Tibial nerve (tissue), 4 donors: Measurements from ENCODE around the gene LPAR1. TPM values are rescaled to one million over a fixed set of nuclear protein-coding genes. Genes with fewer than 3 reads are reported as not detected.
A peak's percentile ranks its signal among the peaks of the same experiment; 100 is the strongest.

Experiments used
- DNase-seq, 2 donors: peaks; one replicate each; pipeline ENCODE4 v3.0.0-alpha.2; 2019; ENCODE audit warnings: low spot score in 2 of 2
- H3K27ac ChIP-seq, 4 donors: fragments of 200-600 bp; sonication (generic) in 3 of 4; one replicate each; pipeline ENCODE4 v1.5.1; 2017 to 2019; ENCODE audit warnings: mild to moderate bottlenecking in 1 of 4
- H3K27me3 ChIP-seq, 2 donors: fragments of 200-600 bp; sonication (generic) in 1 of 2; one replicate each; pipeline versions ENCODE4 v1.5.1 to v1.6.0; 2017 to 2019
- H3K36me3 ChIP-seq, 3 donors: fragments of 200-600 bp; sonication (generic); one replicate each; pipeline ENCODE4 v1.5.1; 2018 to 2019
- H3K4me1 ChIP-seq, 4 donors: fragments of 200-600 bp; sonication (generic) in 3 of 4; one replicate each; pipeline ENCODE4 v1.5.1; 2017 to 2019
- H3K4me3 ChIP-seq, 4 donors: fragments of 200-600 bp; sonication (generic) in 3 of 4; one replicate each; pipeline ENCODE4 v1.5.1; 2017 to 2019; ENCODE audit warnings: mild to moderate bottlenecking in 1 of 4, moderate library complexity in 1 of 4
- H3K9me3 ChIP-seq, 4 donors: fragments of 200-600 bp; sonication (generic) in 3 of 4; one replicate each; pipeline ENCODE4 v1.5.1; 2017 to 2019
- EP300 ChIP-seq, 2 donors: sonication (generic); formaldehyde crosslinking; IDR thresholded peaks; one replicate each; pipeline ENCODE4 v1.6.1; 2017; ENCODE audit warnings: antibody characterized with exemption in 2 of 2, mild to moderate bottlenecking in 1 of 2
- POLR2A ChIP-seq, 2 donors: fragments of 450-650 bp; IDR thresholded peaks; one replicate each; pipeline ENCODE4 v1.6.1; 2017; ENCODE audit warnings: antibody characterized with exemption in 2 of 2, mild to moderate bottlenecking in 2 of 2, moderate library complexity in 2 of 2
- WGBS, 2 donors: methylation state at CpG; one replicate each; pipeline ENCODE4 v1.1.5; 2018; 5-methylcytosine and 5-hydroxymethylcytosine counted together
- total RNA-seq, 4 donors: library from RNA; depleted of rRNA; stranded (reverse); fragments of >200 nt; gene quantifications; one replicate each; pipeline ENCODE4 v1.1.0, GENCODE V29; 2016
- TF ChIP-seq, protein P1 (sequence below), 5 experiments: fragments of 200-600 bp in 3 of 5; fragments of 450-650 bp in 2 of 5; sonication (generic) in 3 of 5; IDR thresholded peaks; one replicate each; pipeline ENCODE4 v1.5.1; 2016 to 2019; ENCODE audit warnings: antibody characterized with exemption in 5 of 5, mild to moderate bottlenecking in 3 of 5, moderate library complexity in 2 of 5

The LPAR1 gene
- total RNA-seq, 4 donors from 2014 or later, result 156 to 238 (median 199) TPM

DNA sequence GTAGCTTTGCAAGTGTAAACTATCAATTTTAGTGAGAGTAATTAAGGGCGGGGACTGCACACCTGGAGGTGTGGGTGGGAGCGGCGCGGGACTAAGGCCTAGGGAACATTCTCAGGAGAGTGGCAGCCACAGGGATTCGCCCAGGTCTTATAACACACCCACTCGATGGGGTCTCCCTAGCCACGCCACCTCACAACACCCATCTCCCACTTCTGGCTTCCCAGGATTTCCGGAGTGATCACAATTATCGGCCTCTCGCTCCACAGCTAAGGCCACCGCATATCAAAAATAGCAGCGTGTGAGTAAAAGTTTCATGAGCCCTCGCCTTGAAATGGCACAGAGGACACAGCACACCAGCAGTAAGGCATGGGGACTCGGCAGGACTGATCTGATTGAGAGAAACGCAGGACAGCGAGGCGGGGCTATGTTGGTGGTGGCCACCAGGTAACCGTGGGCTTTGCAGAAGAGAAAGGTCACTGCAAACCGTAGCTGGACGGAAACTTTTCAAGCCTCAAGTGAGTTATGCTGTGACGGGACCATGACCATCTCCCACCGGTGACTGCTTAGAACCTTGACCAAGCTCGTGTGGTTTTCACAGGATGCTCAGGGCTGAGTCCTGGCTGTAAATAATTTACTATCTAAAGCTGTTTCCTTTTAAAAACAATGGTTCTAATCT, 1.1 kb upstream of the LPAR1 start:
- Histone ChIP-seq H3K27ac (peak overlapping the region; percentile 96 to 98 (median 97)), H3K27me3 (no peaks in the 10 kb centered on the region), H3K4me1 (peaks cover 0 to 31% (median 0%) of the 10 kb centered on the region in 4 donors), H3K4me3 (peak overlapping the region; percentile 65 to 98 (median 86)), H3K9me3 (no peaks in the 10 kb centered on the region), H3K36me3 (no peaks in the 10 kb centered on the region)
- no peak for DNase-seq
- TF ChIP-seq, protein P1, sequence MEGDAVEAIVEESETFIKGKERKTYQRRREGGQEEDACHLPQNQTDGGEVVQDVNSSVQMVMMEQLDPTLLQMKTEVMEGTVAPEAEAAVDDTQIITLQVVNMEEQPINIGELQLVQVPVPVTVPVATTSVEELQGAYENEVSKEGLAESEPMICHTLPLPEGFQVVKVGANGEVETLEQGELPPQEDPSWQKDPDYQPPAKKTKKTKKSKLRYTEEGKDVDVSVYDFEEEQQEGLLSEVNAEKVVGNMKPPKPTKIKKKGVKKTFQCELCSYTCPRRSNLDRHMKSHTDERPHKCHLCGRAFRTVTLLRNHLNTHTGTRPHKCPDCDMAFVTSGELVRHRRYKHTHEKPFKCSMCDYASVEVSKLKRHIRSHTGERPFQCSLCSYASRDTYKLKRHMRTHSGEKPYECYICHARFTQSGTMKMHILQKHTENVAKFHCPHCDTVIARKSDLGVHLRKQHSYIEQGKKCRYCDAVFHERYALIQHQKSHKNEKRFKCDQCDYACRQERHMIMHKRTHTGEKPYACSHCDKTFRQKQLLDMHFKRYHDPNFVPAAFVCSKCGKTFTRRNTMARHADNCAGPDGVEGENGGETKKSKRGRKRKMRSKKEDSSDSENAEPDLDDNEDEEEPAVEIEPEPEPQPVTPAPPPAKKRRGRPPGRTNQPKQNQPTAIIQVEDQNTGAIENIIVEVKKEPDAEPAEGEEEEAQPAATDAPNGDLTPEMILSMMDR (IDR thresholded peaks at IDR 0.05), result no peak
- TF ChIP-seq EP300 (IDR thresholded peaks at IDR 0.05) (no peak), POLR2A (IDR thresholded peaks at IDR 0.05) (no peak)
- 32 to 33% methylated on average over 23 of the region's 23 CpGs for WGBS, 2 donors

DNA sequence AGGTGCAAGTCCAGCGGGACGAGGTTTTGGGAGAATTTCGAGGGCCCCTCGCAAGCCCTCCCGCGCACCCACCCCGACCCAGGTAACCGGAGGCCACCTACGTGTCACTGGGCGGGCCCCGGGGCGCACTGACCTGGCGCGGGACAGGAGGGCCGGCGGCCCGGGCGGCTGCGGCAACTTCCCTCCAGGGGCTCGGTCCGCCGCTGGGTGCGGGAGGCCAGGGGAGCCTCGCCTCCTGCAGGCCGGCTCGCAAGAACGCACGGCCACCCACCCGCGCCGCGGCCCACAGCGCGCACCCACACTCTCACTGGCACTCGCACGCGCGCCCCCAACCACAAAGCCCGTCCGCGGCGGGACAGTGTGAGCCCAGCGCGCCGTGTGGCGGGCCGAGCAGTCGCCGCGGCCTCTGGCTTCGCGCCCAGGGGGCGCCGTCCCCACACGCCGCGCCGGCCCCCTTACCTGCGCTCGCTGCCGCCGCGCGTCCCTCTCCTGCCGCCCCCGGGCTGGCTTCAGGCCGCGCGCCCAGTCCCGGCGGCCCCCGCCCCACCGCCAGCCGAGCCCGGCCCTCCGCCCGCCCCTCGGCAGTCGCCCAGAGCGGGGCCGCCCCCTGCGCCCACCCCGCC, 451 bp downstream of the LPAR1 start:
- TF ChIP-seq EP300 (IDR thresholded peaks at IDR 0.05) (peak in 1 of 2 donors; percentile 3), POLR2A (IDR thresholded peaks at IDR 0.05) (no peak)
- TF ChIP-seq, protein P1 (IDR thresholded peaks at IDR 0.05), result peak in 3 of 5 experiments; percentile 3 to 59 (median 53)
- 0% methylated on average over 2 to 16 of the region's 83 CpGs for WGBS, 2 donors
- Histone ChIP-seq H3K27me3 (no peaks in the 10 kb centered on the region), H3K9me3 (no peaks in the 10 kb centered on the region), H3K27ac (peak overlapping the region; percentile 96 to 98 (median 97)), H3K4me3 (peak overlapping the region; percentile 65 to 98 (median 82)), H3K4me1 (peaks cover 0 to 47% (median 9%) of the 10 kb centered on the region in 4 donors), H3K36me3 (no peaks in the 10 kb centered on the region)
- peak in 1 of 2 donors; percentile 24 for DNase-seq

DNA sequence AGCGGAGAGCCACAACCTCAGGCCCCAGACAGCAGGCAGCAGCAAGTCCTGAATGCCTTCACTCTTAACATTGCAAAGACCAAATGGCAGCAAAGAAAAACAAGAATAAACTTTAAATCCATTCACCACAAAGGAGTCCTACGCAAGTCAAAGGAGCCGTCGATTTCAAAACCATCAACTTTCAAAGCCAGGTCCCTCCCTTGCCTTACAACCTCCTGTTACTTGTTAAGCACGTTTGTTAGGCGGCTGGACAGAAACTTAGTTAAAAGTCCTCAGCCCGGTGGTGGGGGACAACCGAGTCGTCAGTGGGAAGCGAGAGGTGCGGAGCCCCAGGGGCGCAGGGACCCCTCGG, 938 bp downstream of the LPAR1 start:
- Histone ChIP-seq H3K9me3 (no peaks in the 10 kb centered on the region), H3K4me1 (peaks cover 0 to 52% (median 14%) of the 10 kb centered on the region in 4 donors), H3K27ac (peak overlapping the region; percentile 96 to 98 (median 97)), H3K27me3 (no peaks in the 10 kb centered on the region), H3K4me3 (peak overlapping the region; percentile 65 to 98 (median 82)), H3K36me3 (no peaks in the 10 kb centered on the region)
- WGBS, 2 donors, result 3 to 4% methylated on average over 13 of the region's 13 CpGs
- TF ChIP-seq, protein P1 (IDR thresholded peaks at IDR 0.05), result no peak
- TF ChIP-seq EP300 (IDR thresholded peaks at IDR 0.05) (peak in 1 of 2 donors; percentile 11), POLR2A (IDR thresholded peaks at IDR 0.05) (no peak)
- peak in 1 of 2 donors; percentile 22 for DNase-seq

DNA sequence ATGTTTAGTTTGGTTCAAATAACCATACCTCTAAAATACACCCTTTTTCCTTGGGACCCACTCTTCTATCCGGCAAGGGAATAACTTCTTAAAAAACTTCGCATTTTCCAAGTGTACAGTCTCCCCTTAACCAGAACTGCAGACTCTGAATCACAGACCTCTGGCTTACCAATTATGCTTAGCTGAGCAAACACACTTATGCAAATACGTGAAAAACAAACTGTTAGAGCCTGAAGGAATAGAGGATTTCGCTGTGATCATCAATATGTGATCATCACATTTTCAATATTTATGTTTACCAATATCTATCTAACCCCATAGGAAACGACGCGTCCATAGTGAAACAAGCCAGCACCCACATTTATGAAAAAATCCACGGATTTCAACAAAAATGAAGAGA, 1.3 kb downstream of the LPAR1 start:
- H3K36me3 ChIP-seq, result no peaks in the 10 kb centered on the region
- H3K27ac ChIP-seq, result peak overlapping the region; percentile 96 to 98 (median 97)
- no peak for DNase-seq
- peaks cover 0 to 56% (median 18%) of the 10 kb centered on the region in 4 donors for H3K4me1 ChIP-seq
- TF ChIP-seq POLR2A (IDR thresholded peaks at IDR 0.05), result no peak
- no peak for TF ChIP-seq EP300 (IDR thresholded peaks at IDR 0.05)
- TF ChIP-seq, protein P1 (IDR thresholded peaks at IDR 0.05), result no peak
- no peaks in the 10 kb centered on the region for H3K27me3 ChIP-seq
- 11 to 18% methylated on average over 8 of the region's 8 CpGs for WGBS, 2 donors
- H3K4me3 ChIP-seq, result peak overlapping the region; percentile 65 to 98 (median 82)
- H3K9me3 ChIP-seq, result no peaks in the 10 kb centered on the region

DNA sequence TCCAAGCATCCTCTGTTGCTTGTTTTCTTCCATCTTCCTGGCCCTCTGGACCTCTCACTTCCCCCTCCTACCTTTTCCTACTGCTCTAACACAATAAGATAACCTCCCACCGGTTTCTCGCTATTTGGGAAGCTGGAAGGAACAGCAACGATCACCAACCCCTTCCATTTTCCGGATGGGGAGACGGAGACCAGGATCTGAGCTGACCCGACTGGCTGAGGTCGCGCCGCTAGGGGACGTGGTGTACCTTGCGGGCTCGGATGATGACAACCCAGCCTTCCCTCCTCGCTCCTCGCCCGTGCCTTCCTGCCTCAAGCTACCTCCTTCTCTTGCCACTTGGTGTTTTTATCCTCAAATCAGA, 1.9 kb downstream of the LPAR1 start:
- WGBS, 2 donors, result 5 to 14% methylated on average over 15 of the region's 15 CpGs
- H3K9me3 ChIP-seq, result no peaks in the 10 kb centered on the region
- peak overlapping the region; percentile 96 to 98 (median 97) for H3K27ac ChIP-seq
- no peaks in the 10 kb centered on the region for H3K36me3 ChIP-seq
- H3K4me1 ChIP-seq, result peaks cover 0 to 57% (median 18%) of the 10 kb centered on the region in 4 donors
- TF ChIP-seq, protein P1 (IDR thresholded peaks at IDR 0.05), result peak; percentile 53 to 79 (median 75)
- TF ChIP-seq POLR2A (IDR thresholded peaks at IDR 0.05) (peak in 1 of 2 donors; percentile 19), EP300 (IDR thresholded peaks at IDR 0.05) (peak in 1 of 2 donors; percentile 62)
- peak; percentile 73 to 74 for DNase-seq
- H3K4me3 ChIP-seq, result peak overlapping the region; percentile 65 to 98 (median 82)
- H3K27me3 ChIP-seq, result no peaks in the 10 kb centered on the region
